IMR-90 (cell line): ENCODE results near the gene CD6.
A peak's percentile ranks its signal among the peaks of the same experiment; 100 is the strongest.

ENCODE experiments used
- BHLHE40 ChIP-seq: fragments of 150-350 bp; IDR thresholded peaks from 2 replicates; pipeline ENCODE4 v1.6.1; 2016; ENCODE audit warnings: mild to moderate bottlenecking, low read depth, low read length
- CEBPB ChIP-seq: IDR thresholded peaks from 2 replicates; pipeline ENCODE4 v1.6.1; 2012; ENCODE audit warnings: low read depth, low read length, improper control_type of control experiment
- CHD1 ChIP-seq: IDR thresholded peaks from 2 replicates; pipeline ENCODE4 v1.6.1; 2012; ENCODE audit warnings: low read depth, low read length, improper control_type of control experiment
- FOS ChIP-seq: fragments of 150-350 bp; IDR thresholded peaks from 2 replicates; pipeline ENCODE4 v1.6.1; 2016; ENCODE audit warnings: low read depth, low read length
- MAFK ChIP-seq: IDR thresholded peaks from 2 replicates; pipeline ENCODE4 v1.6.1; 2012; ENCODE audit warnings: low read depth, low read length, improper control_type of control experiment
- MAZ ChIP-seq: IDR thresholded peaks from 2 replicates; pipeline ENCODE4 v1.6.1; 2012; ENCODE audit warnings: low read depth, mild to moderate bottlenecking, low read length, improper control_type of control experiment, moderate library complexity, borderline replicate concordance
- POLR2A ChIP-seq: IDR thresholded peaks from 2 replicates; pipeline ENCODE4 v1.6.1; 2012; ENCODE audit warnings: mild to moderate bottlenecking, low read depth, low read length
- RAD21 ChIP-seq: IDR thresholded peaks from 2 replicates; pipeline ENCODE4 v1.6.1; 2012; ENCODE audit warnings: low read length, improper control_type of control experiment
- RCOR1 ChIP-seq: IDR thresholded peaks from 2 replicates; pipeline ENCODE4 v1.6.1; 2012; ENCODE audit warnings: mild to moderate bottlenecking, low read length, improper control_type of control experiment; ENCODE audit not compliant: insufficient replicate concordance
- RFX5 ChIP-seq: IDR thresholded peaks from 2 replicates; pipeline ENCODE4 v1.8.0; 2012; ENCODE audit warnings: low read depth, mild to moderate bottlenecking, low read length, moderate library complexity
- SMC3 ChIP-seq: fragments of 150-350 bp; IDR thresholded peaks from 2 replicates; pipeline ENCODE4 v1.6.1; 2016; ENCODE audit warnings: low read depth, mild to moderate bottlenecking, antibody characterized with exemption, low read length, moderate library complexity
- TF ChIP-seq, protein P1 (sequence below): conservative IDR thresholded peaks from 2 replicates; pipeline ENCODE4 v1.5.1; 2012; ENCODE audit warnings: mild to moderate bottlenecking, low read depth, low read length, improper control_type of control experiment
- TF ChIP-seq, protein P2 (sequence below): fragments of 150-350 bp; IDR thresholded peaks from 2 replicates; pipeline ENCODE4 v1.6.1; 2017; ENCODE audit warnings: mild to moderate bottlenecking, antibody characterized with exemption, low read length, low read depth
- TF ChIP-seq, protein P3 (sequence below): fragments of 150-350 bp; IDR thresholded peaks from 2 replicates; pipeline ENCODE4 v1.6.1; 2016; ENCODE audit warnings: low read depth, mild to moderate bottlenecking, low read length, moderate library complexity, borderline replicate concordance

DNA sequence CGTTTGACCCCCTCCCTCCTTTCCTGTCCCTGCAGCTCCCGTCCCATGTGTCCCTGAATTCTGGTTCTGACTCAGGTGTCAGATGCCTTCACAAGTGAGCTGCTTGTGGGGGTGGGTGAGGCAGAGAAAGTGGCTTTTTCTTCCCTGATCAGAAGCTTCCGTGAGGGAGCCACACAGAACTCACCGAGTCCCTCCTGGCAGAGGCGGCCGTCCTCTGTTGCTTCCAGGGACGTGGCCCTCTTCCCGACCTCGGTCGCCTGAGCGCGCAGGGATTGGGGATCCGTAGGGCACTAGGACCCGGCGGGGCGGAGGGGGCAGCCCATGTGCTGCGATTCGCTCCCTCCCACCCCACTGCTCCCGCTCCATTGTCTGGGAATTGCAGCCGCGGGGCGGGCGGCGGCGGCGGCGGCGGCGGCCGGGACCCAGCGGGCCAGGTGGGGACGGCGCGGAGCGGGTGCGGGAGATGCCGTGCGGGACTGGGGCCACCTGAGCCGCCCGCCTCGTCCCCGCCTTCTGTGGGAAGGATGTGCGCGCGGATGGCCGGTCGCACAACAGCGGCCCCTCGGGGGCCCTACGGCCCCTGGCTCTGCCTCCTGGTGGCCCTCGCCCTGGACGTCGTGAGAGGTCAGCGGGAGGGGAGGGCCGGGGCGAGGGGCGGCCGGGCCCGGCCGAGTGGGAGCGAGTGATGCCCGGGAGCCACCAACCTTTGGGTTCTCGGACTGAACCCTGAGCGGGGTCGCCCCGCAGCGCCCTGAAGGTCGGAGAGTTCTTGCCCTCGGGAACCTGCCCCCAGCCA lies 47.2 kb upstream of the CD6 start, which contains the start of gene TMEM132A:
- no peak for TF ChIP-seq RFX5
- peak; percentile 19; the same call in 1 of the 2 replicates for TF ChIP-seq BHLHE40
- peak; percentile 36; the same call in 1 of the 2 replicates for TF ChIP-seq POLR2A
- TF ChIP-seq, protein P1, sequence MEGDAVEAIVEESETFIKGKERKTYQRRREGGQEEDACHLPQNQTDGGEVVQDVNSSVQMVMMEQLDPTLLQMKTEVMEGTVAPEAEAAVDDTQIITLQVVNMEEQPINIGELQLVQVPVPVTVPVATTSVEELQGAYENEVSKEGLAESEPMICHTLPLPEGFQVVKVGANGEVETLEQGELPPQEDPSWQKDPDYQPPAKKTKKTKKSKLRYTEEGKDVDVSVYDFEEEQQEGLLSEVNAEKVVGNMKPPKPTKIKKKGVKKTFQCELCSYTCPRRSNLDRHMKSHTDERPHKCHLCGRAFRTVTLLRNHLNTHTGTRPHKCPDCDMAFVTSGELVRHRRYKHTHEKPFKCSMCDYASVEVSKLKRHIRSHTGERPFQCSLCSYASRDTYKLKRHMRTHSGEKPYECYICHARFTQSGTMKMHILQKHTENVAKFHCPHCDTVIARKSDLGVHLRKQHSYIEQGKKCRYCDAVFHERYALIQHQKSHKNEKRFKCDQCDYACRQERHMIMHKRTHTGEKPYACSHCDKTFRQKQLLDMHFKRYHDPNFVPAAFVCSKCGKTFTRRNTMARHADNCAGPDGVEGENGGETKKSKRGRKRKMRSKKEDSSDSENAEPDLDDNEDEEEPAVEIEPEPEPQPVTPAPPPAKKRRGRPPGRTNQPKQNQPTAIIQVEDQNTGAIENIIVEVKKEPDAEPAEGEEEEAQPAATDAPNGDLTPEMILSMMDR: no peak
- TF ChIP-seq CEBPB: no peak
- no peak for TF ChIP-seq SMC3
- TF ChIP-seq, protein P2, sequence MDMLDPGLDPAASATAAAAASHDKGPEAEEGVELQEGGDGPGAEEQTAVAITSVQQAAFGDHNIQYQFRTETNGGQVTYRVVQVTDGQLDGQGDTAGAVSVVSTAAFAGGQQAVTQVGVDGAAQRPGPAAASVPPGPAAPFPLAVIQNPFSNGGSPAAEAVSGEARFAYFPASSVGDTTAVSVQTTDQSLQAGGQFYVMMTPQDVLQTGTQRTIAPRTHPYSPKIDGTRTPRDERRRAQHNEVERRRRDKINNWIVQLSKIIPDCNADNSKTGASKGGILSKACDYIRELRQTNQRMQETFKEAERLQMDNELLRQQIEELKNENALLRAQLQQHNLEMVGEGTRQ: peak; percentile 76
- TF ChIP-seq RAD21: no peak
- peak; percentile 96 for TF ChIP-seq MAZ
- no peak for TF ChIP-seq CHD1
- TF ChIP-seq RCOR1: no peak
- TF ChIP-seq MAFK: no peak
- TF ChIP-seq, protein P3, sequence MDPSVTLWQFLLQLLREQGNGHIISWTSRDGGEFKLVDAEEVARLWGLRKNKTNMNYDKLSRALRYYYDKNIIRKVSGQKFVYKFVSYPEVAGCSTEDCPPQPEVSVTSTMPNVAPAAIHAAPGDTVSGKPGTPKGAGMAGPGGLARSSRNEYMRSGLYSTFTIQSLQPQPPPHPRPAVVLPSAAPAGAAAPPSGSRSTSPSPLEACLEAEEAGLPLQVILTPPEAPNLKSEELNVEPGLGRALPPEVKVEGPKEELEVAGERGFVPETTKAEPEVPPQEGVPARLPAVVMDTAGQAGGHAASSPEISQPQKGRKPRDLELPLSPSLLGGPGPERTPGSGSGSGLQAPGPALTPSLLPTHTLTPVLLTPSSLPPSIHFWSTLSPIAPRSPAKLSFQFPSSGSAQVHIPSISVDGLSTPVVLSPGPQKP: no peak
- no peak for TF ChIP-seq FOS
